Measurements from ENCODE around the gene SHROOM3.

Gene SHROOM3

DNA sequence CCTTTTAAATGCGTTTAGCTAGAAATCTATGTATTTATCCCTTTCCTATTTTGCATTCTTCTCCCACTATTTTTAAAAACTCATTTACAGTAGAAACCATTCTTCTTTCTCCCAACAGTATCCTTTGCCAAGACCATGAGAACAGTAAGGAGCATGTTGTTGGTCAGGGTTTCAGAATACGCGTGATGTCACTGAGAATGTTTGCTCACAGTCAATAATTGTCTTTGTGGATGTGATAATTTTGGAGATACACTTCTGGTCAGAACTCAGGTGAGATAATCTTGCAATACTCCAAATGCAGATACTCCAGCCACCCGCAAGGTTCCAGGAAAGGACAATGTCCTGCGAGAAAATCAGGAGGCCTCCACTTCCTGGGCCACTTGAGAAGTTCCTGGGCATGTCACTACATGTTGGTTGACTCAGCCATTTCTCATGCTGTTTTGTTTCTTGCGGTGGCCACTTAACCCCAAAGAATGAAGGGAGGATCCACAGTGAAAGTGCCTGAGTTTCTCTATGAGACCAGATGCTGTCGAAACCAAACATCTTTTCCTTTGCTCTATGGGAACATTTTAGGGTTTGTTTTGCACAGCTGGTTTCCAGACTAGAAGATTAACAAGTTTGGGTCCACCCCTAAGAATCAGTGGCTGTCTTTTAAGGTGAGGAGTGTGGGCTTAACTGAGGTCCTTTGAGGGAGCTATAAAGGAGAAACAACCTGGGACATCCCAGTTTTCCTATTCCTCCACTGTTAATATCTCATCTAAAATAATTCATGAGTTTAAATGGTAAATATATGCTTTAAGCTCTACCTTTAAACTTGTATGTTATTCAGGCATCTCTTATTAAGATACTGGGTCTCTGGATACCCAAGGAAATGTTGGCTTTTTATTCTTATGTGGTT, 346.9 kb downstream of the SHROOM3 start:
- DNase-seq (ENCODE audit: low read depth, low spot score): no peak
- H3K4me3 ChIP-seq (ENCODE audit: low read length): no peak overlapping the region
- H3K36me3 ChIP-seq (ENCODE audit: control insufficient read depth, insufficient read depth, low read length): peaks cover 2% of the 10 kb centered on the region
- no CpG with 5 or more reads among the region's 7 CpGs for WGBS (ENCODE audit: insufficient coverage, insufficient read length)
- H3K27ac ChIP-seq (ENCODE audit: low read length): no peak overlapping the region
- H3K4me1 ChIP-seq (ENCODE audit: control insufficient read depth, insufficient read depth, low read length): peaks cover 4% of the 10 kb centered on the region; the same call in 1 of the 2 replicates
- no peaks in the 10 kb centered on the region for H3K27me3 ChIP-seq (ENCODE audit: control insufficient read depth, insufficient read depth, low read length)
- no peaks in the 10 kb centered on the region for H3K9me3 ChIP-seq (ENCODE audit: control insufficient read depth, insufficient read depth, low read length)

- Histone ChIP-seq H3K27me3 (ENCODE audit: control insufficient read depth, insufficient read depth, low read length) (no peaks in the 10 kb centered on the region), H3K36me3 (ENCODE audit: control insufficient read depth, insufficient read depth, low read length) (peaks cover 2% of the 10 kb centered on the region), H3K4me1 (ENCODE audit: control insufficient read depth, insufficient read depth, low read length) (peaks cover 4% of the 10 kb centered on the region; the same call in 1 of the 2 replicates), H3K4me3 (ENCODE audit: low read length) (no peak overlapping the region), H3K27ac (ENCODE audit: low read length) (no peak overlapping the region), H3K9me3 (ENCODE audit: control insufficient read depth, insufficient read depth, low read length) (no peaks in the 10 kb centered on the region)
- DNase-seq (ENCODE audit: low read depth, low spot score): no peak
- WGBS (ENCODE audit: insufficient coverage, insufficient read length): no CpG with 5 or more reads among the region's 1 CpG
Observed at GRCh38 chr4:76782837-76783236, 347.8 kb downstream of the SHROOM3 start.

- Histone ChIP-seq H3K4me3 (ENCODE audit: low read length) (no peak overlapping the region), H3K9me3 (ENCODE audit: control insufficient read depth, insufficient read depth, low read length) (no peaks in the 10 kb centered on the region), H3K36me3 (ENCODE audit: control insufficient read depth, insufficient read depth, low read length) (peaks cover 2% of the 10 kb centered on the region), H3K27me3 (ENCODE audit: control insufficient read depth, insufficient read depth, low read length) (no peaks in the 10 kb centered on the region), H3K4me1 (ENCODE audit: control insufficient read depth, insufficient read depth, low read length) (peaks cover 4% of the 10 kb centered on the region; the same call in 1 of the 2 replicates), H3K27ac (ENCODE audit: low read length) (no peak overlapping the region)
- DNase-seq (ENCODE audit: low read depth, low spot score): no peak
- WGBS (ENCODE audit: insufficient coverage, insufficient read length): no CpG with 5 or more reads among the region's 4 CpGs
Observed at GRCh38 chr4:76783836-76784235, 348.8 kb downstream of the SHROOM3 start.

GRCh38 chr4:76784237-76784636, 349.2 kb downstream of the SHROOM3 start:
- WGBS (ENCODE audit: insufficient coverage, insufficient read length): no CpG with 5 or more reads among the region's 2 CpGs
- Histone ChIP-seq H3K4me3 (ENCODE audit: low read length) (no peak overlapping the region), H3K4me1 (ENCODE audit: control insufficient read depth, insufficient read depth, low read length) (peaks cover 4% of the 10 kb centered on the region; the same call in 1 of the 2 replicates), H3K36me3 (ENCODE audit: control insufficient read depth, insufficient read depth, low read length) (peaks cover 2% of the 10 kb centered on the region), H3K27me3 (ENCODE audit: control insufficient read depth, insufficient read depth, low read length) (no peaks in the 10 kb centered on the region), H3K9me3 (ENCODE audit: control insufficient read depth, insufficient read depth, low read length) (no peaks in the 10 kb centered on the region), H3K27ac (ENCODE audit: low read length) (no peak overlapping the region)
- no peak for DNase-seq (ENCODE audit: low read depth, low spot score)

DNA sequence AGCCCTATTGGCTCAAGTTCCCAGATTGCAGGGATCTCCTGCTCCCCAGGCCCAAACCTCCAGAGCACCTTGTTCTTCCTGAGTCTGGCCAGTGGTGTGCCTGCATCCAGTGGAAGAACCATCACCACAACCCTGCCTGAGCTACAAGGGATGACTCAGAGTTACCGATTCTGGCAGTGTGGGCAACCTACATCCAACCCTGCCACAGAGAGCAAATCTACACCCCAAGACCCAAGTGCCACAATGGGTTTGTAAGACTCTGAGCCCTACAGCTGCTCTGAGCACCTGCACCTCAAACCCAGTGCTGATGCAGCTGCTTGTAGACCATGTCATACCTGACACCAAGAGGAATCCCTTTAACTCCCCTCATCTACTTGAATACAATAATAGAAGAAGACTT, 352.9 kb downstream of the SHROOM3 start:
- H3K36me3 ChIP-seq (ENCODE audit: control insufficient read depth, insufficient read depth, low read length): no peaks in the 10 kb centered on the region; the same call in 1 of the 2 replicates
- no peaks in the 10 kb centered on the region for H3K9me3 ChIP-seq (ENCODE audit: control insufficient read depth, insufficient read depth, low read length)
- H3K27ac ChIP-seq (ENCODE audit: low read length): no peak overlapping the region
- H3K4me3 ChIP-seq (ENCODE audit: low read length): no peak overlapping the region
- peaks cover 4% of the 10 kb centered on the region; the same call in 1 of the 2 replicates for H3K4me1 ChIP-seq (ENCODE audit: control insufficient read depth, insufficient read depth, low read length)
- no CpG with 5 or more reads among the region's 1 CpG for WGBS (ENCODE audit: insufficient coverage, insufficient read length)
- DNase-seq (ENCODE audit: low read depth, low spot score): no peak
- H3K27me3 ChIP-seq (ENCODE audit: control insufficient read depth, insufficient read depth, low read length): no peaks in the 10 kb centered on the region

DNA sequence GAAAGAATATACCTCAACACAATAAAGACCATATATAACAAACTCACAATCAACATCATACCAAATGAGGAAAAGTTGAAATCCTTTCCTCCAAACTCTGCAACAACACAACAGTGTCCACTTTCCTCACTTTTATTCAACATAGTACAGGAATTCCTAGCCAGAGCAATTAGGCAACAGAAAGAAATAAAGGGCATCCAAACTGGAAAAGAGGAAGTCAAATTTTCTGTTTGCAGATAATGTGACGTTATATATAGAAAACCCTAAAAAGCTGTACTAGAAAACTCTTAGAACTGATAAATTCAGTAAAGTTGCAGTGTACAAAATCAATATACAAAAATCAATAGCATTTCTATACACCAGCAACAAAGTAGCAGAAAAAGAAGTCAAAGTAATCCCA, 355.3 kb downstream of the SHROOM3 start:
- H3K27ac ChIP-seq (ENCODE audit: low read length): no peak overlapping the region
- DNase-seq (ENCODE audit: low read depth, low spot score): no peak

GRCh38 chr4:76791479-76791878, 356.4 kb downstream of the SHROOM3 start:
- Histone ChIP-seq H3K4me1 (ENCODE audit: control insufficient read depth, insufficient read depth, low read length) (no peaks in the 10 kb centered on the region), H3K4me3 (ENCODE audit: low read length) (no peak overlapping the region), H3K9me3 (ENCODE audit: control insufficient read depth, insufficient read depth, low read length) (no peaks in the 10 kb centered on the region), H3K27ac (ENCODE audit: low read length) (no peak overlapping the region), H3K36me3 (ENCODE audit: control insufficient read depth, insufficient read depth, low read length) (no peaks in the 10 kb centered on the region; the same call in 1 of the 2 replicates), H3K27me3 (ENCODE audit: control insufficient read depth, insufficient read depth, low read length) (no peaks in the 10 kb centered on the region)
- DNase-seq (ENCODE audit: low read depth, low spot score): no peak

More for the DNA sequence above, 355.3 kb downstream of the SHROOM3 start:
- Histone ChIP-seq H3K36me3 (ENCODE audit: control insufficient read depth, insufficient read depth, low read length) (no peaks in the 10 kb centered on the region; the same call in 1 of the 2 replicates), H3K4me1 (ENCODE audit: control insufficient read depth, insufficient read depth, low read length) (no peaks in the 10 kb centered on the region), H3K4me3 (ENCODE audit: low read length) (no peak overlapping the region), H3K27me3 (ENCODE audit: control insufficient read depth, insufficient read depth, low read length) (no peaks in the 10 kb centered on the region), H3K9me3 (ENCODE audit: control insufficient read depth, insufficient read depth, low read length) (no peaks in the 10 kb centered on the region)
- WGBS (ENCODE audit: insufficient coverage, insufficient read length): no CpG with 5 or more reads among the region's 1 CpG

DNA sequence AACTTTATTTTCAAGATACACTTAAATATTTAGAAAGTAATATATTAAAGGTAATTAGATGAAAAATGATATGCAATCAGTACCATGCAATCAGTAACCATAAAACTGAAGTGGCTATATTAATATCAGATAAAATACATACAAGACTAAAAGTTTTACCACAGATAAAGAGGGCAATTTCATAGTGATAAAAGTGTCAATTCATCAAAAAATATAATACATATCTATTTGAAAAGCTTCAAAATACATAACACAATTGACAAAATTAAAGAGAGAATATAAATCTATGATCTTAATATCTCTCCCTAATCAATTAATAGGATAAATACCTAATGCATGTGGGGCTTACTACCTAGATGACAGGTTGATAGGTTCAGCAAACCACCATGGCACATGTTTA, 357.4 kb downstream of the SHROOM3 start:
- no peak for DNase-seq (ENCODE audit: low read depth, low spot score)
- H3K4me3 ChIP-seq (ENCODE audit: low read length): no peak overlapping the region
- H3K27me3 ChIP-seq (ENCODE audit: control insufficient read depth, insufficient read depth, low read length): no peaks in the 10 kb centered on the region
- H3K27ac ChIP-seq (ENCODE audit: low read length): no peak overlapping the region
- no peaks in the 10 kb centered on the region for H3K9me3 ChIP-seq (ENCODE audit: control insufficient read depth, insufficient read depth, low read length)
- no peaks in the 10 kb centered on the region for H3K36me3 ChIP-seq (ENCODE audit: control insufficient read depth, insufficient read depth, low read length)
- no peaks in the 10 kb centered on the region for H3K4me1 ChIP-seq (ENCODE audit: control insufficient read depth, insufficient read depth, low read length)

- no peaks in the 10 kb centered on the region for H3K4me1 ChIP-seq (ENCODE audit: control insufficient read depth, insufficient read depth, low read length)
- no peak overlapping the region for H3K4me3 ChIP-seq (ENCODE audit: low read length)
- H3K27me3 ChIP-seq (ENCODE audit: control insufficient read depth, insufficient read depth, low read length): no peaks in the 10 kb centered on the region
- H3K9me3 ChIP-seq (ENCODE audit: control insufficient read depth, insufficient read depth, low read length): no peaks in the 10 kb centered on the region
- no peak overlapping the region for H3K27ac ChIP-seq (ENCODE audit: low read length)
- H3K36me3 ChIP-seq (ENCODE audit: control insufficient read depth, insufficient read depth, low read length): no peaks in the 10 kb centered on the region
- no peak for DNase-seq (ENCODE audit: low read depth, low spot score)
Observed at GRCh38 chr4:76795243-76795642, 360.2 kb downstream of the SHROOM3 start.

DNA sequence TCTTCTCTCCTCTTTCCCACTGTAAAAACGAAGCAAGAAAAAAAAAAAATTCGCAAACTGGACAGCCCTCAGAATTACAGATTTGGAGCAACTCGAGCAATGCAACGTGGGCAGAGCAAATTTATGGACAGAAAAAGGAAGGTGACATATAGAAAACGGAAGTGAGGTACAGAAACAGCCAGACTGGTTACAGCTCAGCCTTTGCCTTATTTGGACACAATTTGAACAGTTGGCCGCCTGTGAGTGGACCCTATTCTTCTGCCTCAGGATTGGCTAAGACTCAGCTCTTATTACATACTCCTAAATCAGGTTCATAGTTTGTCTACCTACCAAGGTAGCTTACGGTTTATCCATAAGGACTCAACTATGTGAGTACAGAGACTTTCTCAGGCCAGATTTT, 364.1 kb downstream of the SHROOM3 start:
- Histone ChIP-seq H3K4me3 (ENCODE audit: low read length) (no peak overlapping the region), H3K36me3 (ENCODE audit: control insufficient read depth, insufficient read depth, low read length) (no peaks in the 10 kb centered on the region), H3K9me3 (ENCODE audit: control insufficient read depth, insufficient read depth, low read length) (no peaks in the 10 kb centered on the region), H3K4me1 (ENCODE audit: control insufficient read depth, insufficient read depth, low read length) (peaks cover 6% of the 10 kb centered on the region; the same call in 1 of the 2 replicates), H3K27ac (ENCODE audit: low read length) (no peak overlapping the region), H3K27me3 (ENCODE audit: control insufficient read depth, insufficient read depth, low read length) (no peaks in the 10 kb centered on the region)
- 100% methylated on average over 1 of the region's 7 CpGs for WGBS (ENCODE audit: insufficient coverage, insufficient read length)
- no peak for DNase-seq (ENCODE audit: low read depth, low spot score)

- Histone ChIP-seq H3K9me3 (ENCODE audit: control insufficient read depth, insufficient read depth, low read length) (no peaks in the 10 kb centered on the region), H3K36me3 (ENCODE audit: control insufficient read depth, insufficient read depth, low read length) (no peaks in the 10 kb centered on the region), H3K4me3 (ENCODE audit: low read length) (no peak overlapping the region), H3K27ac (ENCODE audit: low read length) (no peak overlapping the region), H3K27me3 (ENCODE audit: control insufficient read depth, insufficient read depth, low read length) (no peaks in the 10 kb centered on the region), H3K4me1 (ENCODE audit: control insufficient read depth, insufficient read depth, low read length) (peaks cover 6% of the 10 kb centered on the region; the same call in 1 of the 2 replicates)
- DNase-seq (ENCODE audit: low read depth, low spot score): no peak
Observed at GRCh38 chr4:76799718-76800117, 364.7 kb downstream of the SHROOM3 start.
